Occipital lobe (tissue), 2 donors: ENCODE measurements around the gene HRCT1. TPM values are rescaled to one million over a fixed set of nuclear protein-coding genes. Genes with fewer than 3 reads are reported as not detected.
"Not testable (repeated sequence)": the region's sequence is repeated elsewhere in the genome, so short reads cannot be mapped to it uniquely, and the experiment has no call there.

Experiments
- DNase-seq: peaks from one replicate; lab custom pipeline; 2025; lab: John Stamatoyannopoulos, UW
- total RNA-seq: library from RNA; depleted of rRNA; stranded (reverse); fragments of >200 nt; gene quantifications from one replicate; pipeline ENCODE4 v1.2.3, GENCODE V29; 2014

Gene HRCT1
- total RNA-seq, 1 donor from 2014 or later, result not detected

- no peak for DNase-seq
Measured at GRCh38 chr9:35896570-35896969, 9.4 kb upstream of the HRCT1 start.

GRCh38 chr9:35897376-35898099, 8.5 kb upstream of the HRCT1 start:
- not testable (repeated sequence) for DNase-seq

GRCh38 chr9:35898337-35898736, 7.7 kb upstream of the HRCT1 start:
- DNase-seq, result no peak

- DNase-seq, result no peak
Measured at GRCh38 chr9:35899021-35899420, 7.0 kb upstream of the HRCT1 start.

GRCh38 chr9:35903049-35903448, 3.0 kb upstream of the HRCT1 start:
- DNase-seq, result no peak

GRCh38 chr9:35904338-35904737, 1.7 kb upstream of the HRCT1 start:
- no peak for DNase-seq

GRCh38 chr9:35905051-35905781, 786 bp upstream of the HRCT1 start:
- no peak for DNase-seq

GRCh38 chr9:35906923-35907699, 1.1 kb downstream of the HRCT1 start:
- DNase-seq, result no peak

GRCh38 chr9:35907711-35908503, 1.9 kb downstream of the HRCT1 start:
- no peak for DNase-seq

GRCh38 chr9:35908504-35909125, 2.6 kb downstream of the HRCT1 start:
- DNase-seq, result no peak

- no peak for DNase-seq
Measured at GRCh38 chr9:35909274-35909673, 3.3 kb downstream of the HRCT1 start, which contains the start of gene SPAAR. Gene SPAAR, plus strand, starts transcription at chr9:35909490. Its CDS starts 974 bp downstream, at chr9:35910464.

GRCh38 chr9:35909687-35910612, 3.9 kb downstream of the HRCT1 start:
- DNase-seq, result no peak

GRCh38 chr9:35910613-35911359, 4.8 kb downstream of the HRCT1 start:
- DNase-seq, result no peak

- DNase-seq, result no peak
Measured at GRCh38 chr9:35911690-35912089, 5.7 kb downstream of the HRCT1 start.

- DNase-seq, result no peak
Measured at GRCh38 chr9:35912791-35913400, 6.9 kb downstream of the HRCT1 start.

GRCh38 chr9:35913429-35913828, 7.4 kb downstream of the HRCT1 start:
- not testable (repeated sequence) for DNase-seq

- DNase-seq, result no peak
Measured at GRCh38 chr9:35914301-35914807, 8.4 kb downstream of the HRCT1 start.

GRCh38 chr9:35915681-35916294, 9.8 kb downstream of the HRCT1 start:
- no peak for DNase-seq
